ENCODE measurements around the gene OPCML.

The OPCML gene

DNA sequence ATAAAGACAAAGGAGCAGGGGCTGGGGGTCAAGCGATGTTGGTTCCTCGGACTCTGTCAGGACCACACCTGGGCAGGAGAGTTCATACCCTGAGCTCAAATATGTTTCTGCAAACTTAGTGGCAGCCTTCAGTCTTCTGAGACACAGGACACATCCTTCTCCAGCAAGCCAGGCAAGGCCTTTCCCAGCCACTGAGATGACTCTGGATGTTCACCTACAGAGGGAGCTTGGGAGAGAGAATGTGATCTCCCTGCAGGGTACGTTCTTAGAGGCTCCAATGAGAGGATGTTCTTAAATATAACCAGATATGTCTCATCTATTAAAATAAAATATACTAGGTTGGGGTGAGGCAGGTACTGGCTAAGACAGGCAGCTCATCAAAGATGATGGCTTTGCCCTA lies 461.5 kb downstream of the OPCML start:
- H3K4me3 ChIP-seq (ENCODE audit: control insufficient read depth, low read depth, low read length), result no peak overlapping the region
- DNase-seq (ENCODE audit: low read depth), result no peak
- TF ChIP-seq, protein P1, sequence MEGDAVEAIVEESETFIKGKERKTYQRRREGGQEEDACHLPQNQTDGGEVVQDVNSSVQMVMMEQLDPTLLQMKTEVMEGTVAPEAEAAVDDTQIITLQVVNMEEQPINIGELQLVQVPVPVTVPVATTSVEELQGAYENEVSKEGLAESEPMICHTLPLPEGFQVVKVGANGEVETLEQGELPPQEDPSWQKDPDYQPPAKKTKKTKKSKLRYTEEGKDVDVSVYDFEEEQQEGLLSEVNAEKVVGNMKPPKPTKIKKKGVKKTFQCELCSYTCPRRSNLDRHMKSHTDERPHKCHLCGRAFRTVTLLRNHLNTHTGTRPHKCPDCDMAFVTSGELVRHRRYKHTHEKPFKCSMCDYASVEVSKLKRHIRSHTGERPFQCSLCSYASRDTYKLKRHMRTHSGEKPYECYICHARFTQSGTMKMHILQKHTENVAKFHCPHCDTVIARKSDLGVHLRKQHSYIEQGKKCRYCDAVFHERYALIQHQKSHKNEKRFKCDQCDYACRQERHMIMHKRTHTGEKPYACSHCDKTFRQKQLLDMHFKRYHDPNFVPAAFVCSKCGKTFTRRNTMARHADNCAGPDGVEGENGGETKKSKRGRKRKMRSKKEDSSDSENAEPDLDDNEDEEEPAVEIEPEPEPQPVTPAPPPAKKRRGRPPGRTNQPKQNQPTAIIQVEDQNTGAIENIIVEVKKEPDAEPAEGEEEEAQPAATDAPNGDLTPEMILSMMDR (IDR thresholded peaks at IDR 0.05; ENCODE audit: control insufficient read depth, insufficient read depth, low read depth, low read length, missing control alignments), result no peak

DNA sequence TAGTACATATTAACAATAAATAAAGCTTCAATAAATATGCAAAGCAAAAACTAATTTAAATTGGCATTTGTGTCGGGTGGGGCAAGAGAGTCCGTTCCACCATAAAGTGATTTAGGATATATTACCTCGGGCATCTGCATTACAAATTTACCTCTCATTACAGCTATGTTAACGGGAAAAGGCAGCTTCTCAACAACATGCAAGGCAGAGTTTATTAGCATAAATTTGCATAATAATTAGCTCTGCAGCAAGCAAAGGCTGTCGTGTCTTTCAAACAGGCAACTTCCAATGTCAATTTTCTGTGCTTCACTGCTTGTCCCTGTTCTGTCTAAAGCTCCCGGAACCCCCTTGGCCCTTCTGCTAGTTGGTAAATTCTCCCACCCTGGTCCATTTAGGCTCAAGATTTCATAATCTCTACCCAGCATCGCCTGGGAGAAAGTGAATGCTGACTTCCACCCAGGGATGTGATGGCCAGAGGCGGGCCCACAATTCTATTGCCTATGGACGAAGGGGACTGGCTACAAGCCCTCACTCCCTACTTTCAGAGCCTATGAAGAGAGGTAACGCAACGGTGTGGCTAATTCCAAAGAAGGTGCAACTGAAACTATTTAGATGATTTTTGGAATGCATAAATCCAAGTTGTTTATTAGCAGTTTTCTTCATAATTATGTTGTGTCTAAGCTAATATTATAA lies 462.1 kb downstream of the OPCML start:
- H3K4me3 ChIP-seq (ENCODE audit: control insufficient read depth, low read depth, low read length), result no peak overlapping the region
- DNase-seq (ENCODE audit: low read depth), result no peak
- TF ChIP-seq, protein P1 (IDR thresholded peaks at IDR 0.05; ENCODE audit: control insufficient read depth, insufficient read depth, low read depth, low read length, missing control alignments), result no peak

DNA sequence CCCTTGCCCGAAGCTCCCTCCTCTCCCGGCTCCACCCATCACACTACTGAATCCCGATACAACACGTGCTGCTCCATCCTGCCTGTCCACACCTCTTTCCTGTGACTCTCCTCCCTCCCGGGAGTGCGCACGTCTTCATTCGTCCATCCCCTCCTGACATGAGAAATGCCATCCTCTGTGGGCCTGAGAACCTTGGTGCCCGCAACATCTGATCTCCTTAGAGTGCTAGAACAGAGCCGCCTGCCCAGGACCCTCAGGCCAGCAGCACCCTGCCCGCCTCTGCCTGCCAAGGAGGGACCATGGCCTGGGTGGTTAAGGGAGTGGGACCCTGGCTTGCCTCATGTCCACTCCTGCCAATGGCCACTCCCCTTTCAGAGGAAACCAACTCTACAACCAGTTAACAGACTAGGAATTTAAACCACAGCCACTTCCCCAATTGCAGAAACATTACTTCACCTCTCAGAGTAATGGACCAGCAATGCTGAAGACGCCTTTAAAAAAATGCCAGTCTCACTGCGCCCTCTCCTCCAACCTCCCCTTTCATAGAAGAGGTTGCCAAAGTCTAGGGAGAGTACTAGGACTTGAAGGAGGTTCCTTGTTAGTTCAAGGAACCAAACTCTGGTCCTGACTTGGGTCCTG lies 466.3 kb downstream of the OPCML start:
- TF ChIP-seq, protein P1 (IDR thresholded peaks at IDR 0.05; ENCODE audit: control insufficient read depth, insufficient read depth, low read depth, low read length, missing control alignments), result no peak
- no peak for DNase-seq (ENCODE audit: low read depth)
- no peak overlapping the region for H3K4me3 ChIP-seq (ENCODE audit: control insufficient read depth, low read depth, low read length)

DNA sequence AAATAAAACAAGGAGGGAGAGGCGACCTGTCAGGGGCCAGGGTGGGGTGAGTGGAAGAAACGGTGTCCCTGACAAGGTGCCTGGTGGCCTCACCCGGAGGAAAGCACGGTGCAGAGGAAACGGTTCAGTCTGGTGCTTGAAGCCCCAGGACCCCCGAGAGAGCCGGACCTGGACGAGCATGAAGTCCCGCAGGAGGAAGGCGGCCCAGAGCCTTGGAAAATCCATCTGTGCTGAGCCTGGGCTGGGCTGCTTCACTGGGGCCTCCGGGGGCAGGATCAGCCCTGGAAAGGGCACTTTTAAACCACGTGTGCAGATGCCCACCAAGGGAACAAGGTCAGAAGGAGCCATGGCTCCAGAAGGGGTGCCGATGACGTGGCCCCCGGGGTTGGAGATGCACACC lies 467.3 kb downstream of the OPCML start:
- no peak for DNase-seq (ENCODE audit: low read depth)
- TF ChIP-seq, protein P1 (IDR thresholded peaks at IDR 0.05; ENCODE audit: control insufficient read depth, insufficient read depth, low read depth, low read length, missing control alignments), result no peak
- peak overlapping the region; percentile 53 for H3K4me3 ChIP-seq (ENCODE audit: control insufficient read depth, low read depth, low read length)

DNA sequence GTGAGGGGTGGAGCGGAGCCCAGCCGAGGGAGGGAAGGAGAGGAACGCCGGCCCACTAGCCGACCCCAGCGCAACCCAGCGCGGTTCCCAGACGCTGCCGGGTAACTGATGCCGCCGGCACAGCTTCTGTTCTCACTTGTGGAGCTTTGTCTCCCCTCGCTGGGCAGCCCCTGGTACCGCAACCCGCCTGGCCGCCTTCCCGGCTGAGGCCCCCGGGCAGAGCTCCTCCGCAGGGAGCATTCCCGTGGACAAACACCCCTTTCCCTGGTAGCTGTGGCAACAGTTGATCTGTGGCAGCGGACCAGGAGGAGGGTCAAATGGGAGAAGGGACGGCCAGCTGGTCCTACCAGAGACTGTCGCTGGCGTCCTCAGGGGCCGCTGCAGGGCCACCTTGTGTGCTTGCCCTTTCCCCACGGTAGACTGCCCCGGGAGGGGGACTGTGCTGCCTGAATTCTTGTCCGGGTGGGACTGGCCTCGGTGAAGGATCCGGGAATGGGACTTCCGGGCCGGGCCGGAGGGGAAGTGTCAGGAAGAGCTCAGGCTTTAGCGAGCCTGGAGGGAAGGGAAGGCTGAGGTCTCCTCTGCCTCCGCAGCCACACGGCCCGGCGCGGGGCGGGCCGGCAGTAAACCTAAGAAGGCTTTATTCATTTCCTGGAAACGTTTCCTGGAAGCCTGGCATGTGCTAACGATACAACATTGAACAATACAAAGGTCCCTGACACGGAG lies 468.0 kb downstream of the OPCML start:
- H3K4me3 ChIP-seq (ENCODE audit: control insufficient read depth, low read depth, low read length), result peak overlapping the region; percentile 53
- TF ChIP-seq, protein P1 (IDR thresholded peaks at IDR 0.05; ENCODE audit: control insufficient read depth, insufficient read depth, low read depth, low read length, missing control alignments), result peak; percentile 63
- no peak for DNase-seq (ENCODE audit: low read depth)

DNA sequence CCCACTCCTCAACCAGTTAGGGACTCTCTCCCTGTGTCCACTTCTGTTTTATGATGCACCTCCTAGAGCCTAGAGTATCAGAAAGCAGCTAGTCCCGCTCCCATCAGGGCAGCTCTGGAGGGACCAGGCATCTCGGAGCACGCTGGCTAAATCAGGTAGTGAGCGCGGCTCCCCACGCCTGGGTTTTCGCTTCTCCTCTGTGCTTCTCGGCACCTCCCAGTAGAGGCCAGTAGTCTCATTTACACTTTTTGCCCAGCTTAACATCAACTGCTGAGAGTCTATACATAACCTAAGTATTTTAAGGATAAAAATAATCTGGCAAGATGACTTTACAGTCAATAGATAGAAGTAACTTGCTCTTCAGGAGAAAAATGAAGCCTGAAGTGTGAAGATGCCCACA lies 473.8 kb downstream of the OPCML start:
- DNase-seq (ENCODE audit: low read depth), result no peak
- H3K4me3 ChIP-seq (ENCODE audit: control insufficient read depth, low read depth, low read length), result no peak overlapping the region
- TF ChIP-seq, protein P1 (IDR thresholded peaks at IDR 0.05; ENCODE audit: control insufficient read depth, insufficient read depth, low read depth, low read length, missing control alignments), result no peak

Measured in AG09309 (cell line).